ENCODE data around the gene TICAM2.

Gene TICAM2

GRCh38 chr5:115531787-115532367 lies 70.4 kb downstream of the TICAM2 start:
- DNase-seq (ENCODE audit: low read depth), result no peak

GRCh38 chr5:115531380-115531779 lies 70.9 kb downstream of the TICAM2 start:
- no peak for DNase-seq (ENCODE audit: low read depth)

GRCh38 chr5:115530426-115530825 lies 71.9 kb downstream of the TICAM2 start:
- no peak for DNase-seq (ENCODE audit: low read depth)
